Measurements from ENCODE around the gene ATRNL1. TPM values are rescaled to one million over a fixed set of nuclear protein-coding genes. Genes with fewer than 3 reads are reported as not detected.

The ATRNL1 gene
- total RNA-seq, 1 experiment from 2014 or later: 28.7 TPM

GRCh38 chr10:115107830-115108229 lies 14.7 kb downstream of the ATRNL1 start:
- H3K4me1 Mint-ChIP-seq: peaks cover 3% of the 10 kb centered on the region; the same call in 1 of the 2 replicates
- DNase-seq (ENCODE audit: low spot score): no peak
- ATAC-seq: no peak
- ChIA-PET POLR2A (no interaction called here), CTCF (interaction anchor here (0.6 kb wide), 1 partner anchor 14 kb away, joined by 4 read pairs; no protein-coding TSS in a partner anchor)
- TF ChIP-seq NR3C1 (CRISPR knock-in tag; conservative IDR thresholded peaks at IDR 0.05; ENCODE audit: low read depth): no peak
- no peak overlapping the region for H3K27ac Mint-ChIP-seq
- H3K36me3 Mint-ChIP-seq: peaks cover 72% of the 10 kb centered on the region
- H3K27me3 Mint-ChIP-seq (ENCODE audit: low read depth): peaks cover 10% of the 10 kb centered on the region; the same call in 1 of the 2 replicates
- H3K9me3 Mint-ChIP-seq: peaks cover 65% of the 10 kb centered on the region
- H3K4me3 Mint-ChIP-seq: no peak overlapping the region

DNA sequence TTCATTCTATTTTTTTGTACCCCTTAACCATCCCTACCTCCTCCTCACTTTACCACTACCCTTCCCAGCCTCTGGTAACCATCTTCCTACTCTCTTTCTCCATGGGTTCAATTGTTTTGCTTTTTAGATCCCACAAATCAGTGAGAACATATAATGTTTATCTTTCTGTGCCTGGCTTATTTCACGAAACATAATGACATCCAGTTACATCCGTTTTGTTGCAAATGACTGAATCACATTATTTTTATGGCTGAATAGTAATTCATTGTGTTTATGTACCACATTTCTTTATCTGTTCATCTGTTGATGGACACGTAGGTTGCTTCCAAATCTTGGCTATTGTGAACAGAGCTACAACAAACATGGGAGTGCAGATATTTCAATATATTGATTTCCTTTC lies 24.1 kb downstream of the ATRNL1 start:
- Mint-ChIP-seq H3K27me3 (ENCODE audit: low read depth) (no peaks in the 10 kb centered on the region), H3K36me3 (peaks cover 20% of the 10 kb centered on the region), H3K9me3 (peaks cover 21% of the 10 kb centered on the region), H3K4me1 (peaks cover 8% of the 10 kb centered on the region), H3K27ac (no peak overlapping the region), H3K4me3 (no peak overlapping the region)
- ATAC-seq: no peak
- ChIA-PET CTCF (no interaction called here), POLR2A (no interaction called here)
- TF ChIP-seq JAZF1 (CRISPR knock-in tag; IDR thresholded peaks at IDR 0.05) (no peak), ZNF138 (CRISPR knock-in tag; conservative IDR thresholded peaks at IDR 0.05) (no peak)
- TF ChIP-seq, protein P1, sequence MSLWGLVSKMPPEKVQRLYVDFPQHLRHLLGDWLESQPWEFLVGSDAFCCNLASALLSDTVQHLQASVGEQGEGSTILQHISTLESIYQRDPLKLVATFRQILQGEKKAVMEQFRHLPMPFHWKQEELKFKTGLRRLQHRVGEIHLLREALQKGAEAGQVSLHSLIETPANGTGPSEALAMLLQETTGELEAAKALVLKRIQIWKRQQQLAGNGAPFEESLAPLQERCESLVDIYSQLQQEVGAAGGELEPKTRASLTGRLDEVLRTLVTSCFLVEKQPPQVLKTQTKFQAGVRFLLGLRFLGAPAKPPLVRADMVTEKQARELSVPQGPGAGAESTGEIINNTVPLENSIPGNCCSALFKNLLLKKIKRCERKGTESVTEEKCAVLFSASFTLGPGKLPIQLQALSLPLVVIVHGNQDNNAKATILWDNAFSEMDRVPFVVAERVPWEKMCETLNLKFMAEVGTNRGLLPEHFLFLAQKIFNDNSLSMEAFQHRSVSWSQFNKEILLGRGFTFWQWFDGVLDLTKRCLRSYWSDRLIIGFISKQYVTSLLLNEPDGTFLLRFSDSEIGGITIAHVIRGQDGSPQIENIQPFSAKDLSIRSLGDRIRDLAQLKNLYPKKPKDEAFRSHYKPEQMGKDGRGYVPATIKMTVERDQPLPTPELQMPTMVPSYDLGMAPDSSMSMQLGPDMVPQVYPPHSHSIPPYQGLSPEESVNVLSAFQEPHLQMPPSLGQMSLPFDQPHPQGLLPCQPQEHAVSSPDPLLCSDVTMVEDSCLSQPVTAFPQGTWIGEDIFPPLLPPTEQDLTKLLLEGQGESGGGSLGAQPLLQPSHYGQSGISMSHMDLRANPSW (CRISPR knock-in tag; conservative IDR thresholded peaks at IDR 0.05; ENCODE audit: low read depth): no peak
- no peak for DNase-seq (ENCODE audit: low spot score)

DNA sequence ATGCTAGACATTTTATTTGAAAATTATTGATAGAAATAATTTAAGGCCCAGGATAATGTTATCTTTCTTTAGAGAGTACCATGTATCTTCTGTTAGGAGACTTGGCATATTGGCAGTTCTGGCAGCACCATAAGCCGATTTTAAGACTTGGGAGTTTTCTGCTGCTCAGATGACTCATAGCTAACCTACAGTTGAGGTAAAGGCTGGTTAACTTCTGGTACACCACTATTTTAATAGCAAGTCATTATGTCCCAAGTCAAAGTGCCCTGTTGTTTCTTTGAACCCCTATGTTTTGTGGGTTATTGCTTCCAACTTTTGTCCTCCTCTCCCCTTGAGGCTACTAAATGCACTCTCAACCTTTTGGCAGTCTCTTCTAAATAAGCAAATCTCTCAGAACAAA lies 25.2 kb downstream of the ATRNL1 start:
- Mint-ChIP-seq H3K36me3 (peaks cover 10% of the 10 kb centered on the region), H3K4me1 (peaks cover 8% of the 10 kb centered on the region), H3K4me3 (no peak overlapping the region), H3K27ac (no peak overlapping the region), H3K27me3 (ENCODE audit: low read depth) (no peaks in the 10 kb centered on the region), H3K9me3 (peaks cover 11% of the 10 kb centered on the region)
- ChIA-PET POLR2A (no interaction called here), CTCF (no interaction called here)
- DNase-seq (ENCODE audit: low spot score) (no peak), ATAC-seq (no peak)
- TF ChIP-seq GRHL2 (CRISPR knock-in tag; IDR thresholded peaks at IDR 0.05; ENCODE audit: insufficient replicate concordance, severe bottlenecking) (no peak), SP1 (CRISPR knock-in tag; conservative IDR thresholded peaks at IDR 0.05) (no peak), SOX15 (CRISPR knock-in tag; IDR thresholded peaks at IDR 0.05) (no peak), E2F5 (CRISPR knock-in tag; IDR thresholded peaks at IDR 0.05) (no peak), PRRX2 (CRISPR knock-in tag; IDR thresholded peaks at IDR 0.05) (no peak), CBFB (CRISPR knock-in tag; IDR thresholded peaks at IDR 0.05; ENCODE audit: low read depth) (no peak)

DNA sequence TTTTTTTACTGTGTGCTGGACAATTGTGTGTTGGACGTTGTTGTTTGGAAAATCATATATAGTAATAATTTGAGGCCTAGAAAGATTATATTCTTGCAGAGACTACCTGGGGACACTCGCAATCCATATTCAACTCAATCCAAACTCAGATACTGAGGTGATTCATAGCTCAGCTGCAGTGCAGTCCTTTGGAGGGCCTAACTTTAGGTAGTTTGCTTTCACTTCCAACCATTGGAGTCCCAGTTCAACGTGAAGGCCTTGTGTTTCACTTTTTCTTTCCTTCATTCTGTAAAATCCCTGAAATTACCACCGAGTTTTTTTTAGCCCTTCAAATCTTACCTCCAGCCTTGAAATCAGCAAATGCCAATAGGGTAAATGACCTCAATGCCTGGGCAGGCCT lies 32.3 kb downstream of the ATRNL1 start:
- ChIA-PET CTCF (no interaction called here), POLR2A (no interaction called here)
- H3K27me3 Mint-ChIP-seq (ENCODE audit: low read depth): no peaks in the 10 kb centered on the region
- no peak for ATAC-seq
- H3K36me3 Mint-ChIP-seq: no peaks in the 10 kb centered on the region
- H3K4me3 Mint-ChIP-seq: no peak overlapping the region
- H3K27ac Mint-ChIP-seq: no peak overlapping the region
- no peak for DNase-seq (ENCODE audit: low spot score)
- H3K9me3 Mint-ChIP-seq: no peaks in the 10 kb centered on the region
- no peaks in the 10 kb centered on the region for H3K4me1 Mint-ChIP-seq
- no peak for TF ChIP-seq FOXK1 (CRISPR knock-in tag; IDR thresholded peaks at IDR 0.05)
- TF ChIP-seq GTF2I (CRISPR knock-in tag; conservative IDR thresholded peaks at IDR 0.05): no peak
- TF ChIP-seq ZNF263 (CRISPR knock-in tag; IDR thresholded peaks at IDR 0.05; ENCODE audit: low read depth): no peak
- no peak for TF ChIP-seq NR2C2 (CRISPR knock-in tag; IDR thresholded peaks at IDR 0.05)
- no peak for TF ChIP-seq ZMAT4 (CRISPR knock-in tag; IDR thresholded peaks at IDR 0.05)
- TF ChIP-seq SMAD3 (CRISPR knock-in tag; IDR thresholded peaks at IDR 0.05; ENCODE audit: borderline replicate concordance): no peak
- no peak for TF ChIP-seq FOXP4 (CRISPR knock-in tag; IDR thresholded peaks at IDR 0.05)
- TF ChIP-seq GABPB1 (CRISPR knock-in tag; IDR thresholded peaks at IDR 0.05): no peak
- TF ChIP-seq, protein P2, sequence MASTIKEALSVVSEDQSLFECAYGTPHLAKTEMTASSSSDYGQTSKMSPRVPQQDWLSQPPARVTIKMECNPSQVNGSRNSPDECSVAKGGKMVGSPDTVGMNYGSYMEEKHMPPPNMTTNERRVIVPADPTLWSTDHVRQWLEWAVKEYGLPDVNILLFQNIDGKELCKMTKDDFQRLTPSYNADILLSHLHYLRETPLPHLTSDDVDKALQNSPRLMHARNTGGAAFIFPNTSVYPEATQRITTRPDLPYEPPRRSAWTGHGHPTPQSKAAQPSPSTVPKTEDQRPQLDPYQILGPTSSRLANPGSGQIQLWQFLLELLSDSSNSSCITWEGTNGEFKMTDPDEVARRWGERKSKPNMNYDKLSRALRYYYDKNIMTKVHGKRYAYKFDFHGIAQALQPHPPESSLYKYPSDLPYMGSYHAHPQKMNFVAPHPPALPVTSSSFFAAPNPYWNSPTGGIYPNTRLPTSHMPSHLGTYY (CRISPR knock-in tag; IDR thresholded peaks at IDR 0.05): no peak
